Liver (tissue), 3 donors: ENCODE measurements around the gene ATP11A.

Experiments
- FOXA1 ChIP-seq: IDR thresholded peaks from 2 replicates; pipeline ENCODE4 v1.6.1; 2016; ENCODE audit warnings: antibody characterized with exemption
- GABPA ChIP-seq, 2 donors: IDR thresholded peaks in 1 of 2; conservative IDR thresholded peaks in 1 of 2; 2 replicates each; pipeline ENCODE4 v1.6.1; 2016; ENCODE audit warnings: antibody characterized with exemption in 2 of 2, mild to moderate bottlenecking in 1 of 2, moderate library complexity in 1 of 2
- JUND ChIP-seq, 2 donors: IDR thresholded peaks; 2 replicates each; pipeline ENCODE4 v1.6.1; 2016; ENCODE audit warnings: antibody characterized with exemption in 2 of 2
- RAD21 ChIP-seq, 2 donors: IDR thresholded peaks; 2 replicates each; pipeline ENCODE4 v1.6.1; 2016; ENCODE audit warnings: antibody characterized with exemption in 2 of 2, mild to moderate bottlenecking in 2 of 2
- RXRA ChIP-seq, 2 donors: IDR thresholded peaks; 2 replicates each; pipeline ENCODE4 v1.6.1; 2017 to 2018; ENCODE audit warnings: antibody characterized with exemption in 2 of 2, mild to moderate bottlenecking in 1 of 2
- SP1 ChIP-seq: IDR thresholded peaks from 2 replicates; pipeline ENCODE4 v1.6.1; 2018; ENCODE audit warnings: antibody characterized with exemption, mild to moderate bottlenecking
- TAF1 ChIP-seq: conservative IDR thresholded peaks from 2 replicates; pipeline ENCODE4 v1.6.1; 2016; ENCODE audit warnings: antibody characterized with exemption, mild to moderate bottlenecking
- TF ChIP-seq, protein P1 (sequence below): fragments of 150-350 bp; IDR thresholded peaks from 2 replicates; pipeline ENCODE4 v1.5.1; 2017; ENCODE audit warnings: improper control_type of control experiment, low read depth, low read length; ENCODE audit not compliant: missing input control
- TF ChIP-seq, protein P2 (sequence below): IDR thresholded peaks from 2 replicates; pipeline ENCODE4 v1.6.1; 2016; ENCODE audit warnings: antibody characterized with exemption, mild to moderate bottlenecking
- TF ChIP-seq, protein P3 (sequence below): IDR thresholded peaks from 2 replicates; pipeline ENCODE4 v1.6.1; 2016; ENCODE audit warnings: antibody characterized with exemption
- TF ChIP-seq, protein P4 (sequence below): IDR thresholded peaks from 2 replicates; pipeline ENCODE4 v1.6.1; 2016; ENCODE audit warnings: antibody characterized with exemption
- donor health status: healthy.
- donor health status: healthy.

DNA sequence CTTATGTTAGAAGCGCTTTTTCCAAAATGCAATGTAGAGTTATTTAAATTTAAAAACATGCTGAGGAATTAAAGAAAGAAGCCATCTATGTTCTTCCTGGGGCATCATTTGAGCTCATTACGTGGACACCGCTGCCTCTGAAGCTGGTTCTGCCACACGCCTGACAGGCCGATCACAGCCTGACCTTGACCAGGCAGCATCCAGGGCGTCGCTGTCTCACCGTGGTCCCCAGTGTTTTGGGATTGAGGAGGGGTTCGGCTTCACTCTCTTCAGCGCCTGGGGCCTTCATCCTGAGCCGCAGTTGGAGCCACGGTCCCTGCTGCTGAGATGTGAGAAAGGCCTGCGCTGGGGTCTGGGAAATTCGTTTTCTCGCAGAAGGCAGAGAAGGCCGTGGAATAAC, 64.0 kb downstream of the ATP11A start:
- TF ChIP-seq, protein P1, sequence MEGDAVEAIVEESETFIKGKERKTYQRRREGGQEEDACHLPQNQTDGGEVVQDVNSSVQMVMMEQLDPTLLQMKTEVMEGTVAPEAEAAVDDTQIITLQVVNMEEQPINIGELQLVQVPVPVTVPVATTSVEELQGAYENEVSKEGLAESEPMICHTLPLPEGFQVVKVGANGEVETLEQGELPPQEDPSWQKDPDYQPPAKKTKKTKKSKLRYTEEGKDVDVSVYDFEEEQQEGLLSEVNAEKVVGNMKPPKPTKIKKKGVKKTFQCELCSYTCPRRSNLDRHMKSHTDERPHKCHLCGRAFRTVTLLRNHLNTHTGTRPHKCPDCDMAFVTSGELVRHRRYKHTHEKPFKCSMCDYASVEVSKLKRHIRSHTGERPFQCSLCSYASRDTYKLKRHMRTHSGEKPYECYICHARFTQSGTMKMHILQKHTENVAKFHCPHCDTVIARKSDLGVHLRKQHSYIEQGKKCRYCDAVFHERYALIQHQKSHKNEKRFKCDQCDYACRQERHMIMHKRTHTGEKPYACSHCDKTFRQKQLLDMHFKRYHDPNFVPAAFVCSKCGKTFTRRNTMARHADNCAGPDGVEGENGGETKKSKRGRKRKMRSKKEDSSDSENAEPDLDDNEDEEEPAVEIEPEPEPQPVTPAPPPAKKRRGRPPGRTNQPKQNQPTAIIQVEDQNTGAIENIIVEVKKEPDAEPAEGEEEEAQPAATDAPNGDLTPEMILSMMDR: no peak
- TF ChIP-seq, protein P2, sequence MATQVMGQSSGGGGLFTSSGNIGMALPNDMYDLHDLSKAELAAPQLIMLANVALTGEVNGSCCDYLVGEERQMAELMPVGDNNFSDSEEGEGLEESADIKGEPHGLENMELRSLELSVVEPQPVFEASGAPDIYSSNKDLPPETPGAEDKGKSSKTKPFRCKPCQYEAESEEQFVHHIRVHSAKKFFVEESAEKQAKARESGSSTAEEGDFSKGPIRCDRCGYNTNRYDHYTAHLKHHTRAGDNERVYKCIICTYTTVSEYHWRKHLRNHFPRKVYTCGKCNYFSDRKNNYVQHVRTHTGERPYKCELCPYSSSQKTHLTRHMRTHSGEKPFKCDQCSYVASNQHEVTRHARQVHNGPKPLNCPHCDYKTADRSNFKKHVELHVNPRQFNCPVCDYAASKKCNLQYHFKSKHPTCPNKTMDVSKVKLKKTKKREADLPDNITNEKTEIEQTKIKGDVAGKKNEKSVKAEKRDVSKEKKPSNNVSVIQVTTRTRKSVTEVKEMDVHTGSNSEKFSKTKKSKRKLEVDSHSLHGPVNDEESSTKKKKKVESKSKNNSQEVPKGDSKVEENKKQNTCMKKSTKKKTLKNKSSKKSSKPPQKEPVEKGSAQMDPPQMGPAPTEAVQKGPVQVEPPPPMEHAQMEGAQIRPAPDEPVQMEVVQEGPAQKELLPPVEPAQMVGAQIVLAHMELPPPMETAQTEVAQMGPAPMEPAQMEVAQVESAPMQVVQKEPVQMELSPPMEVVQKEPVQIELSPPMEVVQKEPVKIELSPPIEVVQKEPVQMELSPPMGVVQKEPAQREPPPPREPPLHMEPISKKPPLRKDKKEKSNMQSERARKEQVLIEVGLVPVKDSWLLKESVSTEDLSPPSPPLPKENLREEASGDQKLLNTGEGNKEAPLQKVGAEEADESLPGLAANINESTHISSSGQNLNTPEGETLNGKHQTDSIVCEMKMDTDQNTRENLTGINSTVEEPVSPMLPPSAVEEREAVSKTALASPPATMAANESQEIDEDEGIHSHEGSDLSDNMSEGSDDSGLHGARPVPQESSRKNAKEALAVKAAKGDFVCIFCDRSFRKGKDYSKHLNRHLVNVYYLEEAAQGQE: no peak
- TF ChIP-seq FOXA1 (no peak), RAD21 (IDR thresholded peaks at IDR 0.05) (no peak), JUND (IDR thresholded peaks at IDR 0.05) (no peak), SP1 (no peak), RXRA (IDR thresholded peaks at IDR 0.05) (no peak), GABPA (IDR thresholded peaks at IDR 0.05 in 1 of 2, conservative IDR thresholded peaks at IDR 0.05 in 1 of 2) (no peak), TAF1 (no peak)
- TF ChIP-seq, protein P3, sequence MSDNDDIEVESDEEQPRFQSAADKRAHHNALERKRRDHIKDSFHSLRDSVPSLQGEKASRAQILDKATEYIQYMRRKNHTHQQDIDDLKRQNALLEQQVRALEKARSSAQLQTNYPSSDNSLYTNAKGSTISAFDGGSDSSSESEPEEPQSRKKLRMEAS: no peak
- TF ChIP-seq, protein P4, sequence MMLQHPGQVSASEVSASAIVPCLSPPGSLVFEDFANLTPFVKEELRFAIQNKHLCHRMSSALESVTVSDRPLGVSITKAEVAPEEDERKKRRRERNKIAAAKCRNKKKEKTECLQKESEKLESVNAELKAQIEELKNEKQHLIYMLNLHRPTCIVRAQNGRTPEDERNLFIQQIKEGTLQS: no peak
